Neural cell (in vitro differentiated cells): ENCODE results near the gene IL1A.

Experiments used
- EZH2 ChIP-seq: fragments of 200-600, 300-800 bp; shearing (Covaris generic), sonication (generic); IDR thresholded peaks from 2 replicates; pipeline ENCODE4 v1.6.1; 2014; ENCODE audit warnings: antibody characterized with exemption, low read length, borderline replicate concordance, mild to moderate bottlenecking; ENCODE audit not compliant: insufficient read depth, poor library complexity, severe bottlenecking
- POLR2AphosphoS5 ChIP-seq: IDR thresholded peaks from 2 replicates; pipeline ENCODE4 v1.6.1; 2012

DNA sequence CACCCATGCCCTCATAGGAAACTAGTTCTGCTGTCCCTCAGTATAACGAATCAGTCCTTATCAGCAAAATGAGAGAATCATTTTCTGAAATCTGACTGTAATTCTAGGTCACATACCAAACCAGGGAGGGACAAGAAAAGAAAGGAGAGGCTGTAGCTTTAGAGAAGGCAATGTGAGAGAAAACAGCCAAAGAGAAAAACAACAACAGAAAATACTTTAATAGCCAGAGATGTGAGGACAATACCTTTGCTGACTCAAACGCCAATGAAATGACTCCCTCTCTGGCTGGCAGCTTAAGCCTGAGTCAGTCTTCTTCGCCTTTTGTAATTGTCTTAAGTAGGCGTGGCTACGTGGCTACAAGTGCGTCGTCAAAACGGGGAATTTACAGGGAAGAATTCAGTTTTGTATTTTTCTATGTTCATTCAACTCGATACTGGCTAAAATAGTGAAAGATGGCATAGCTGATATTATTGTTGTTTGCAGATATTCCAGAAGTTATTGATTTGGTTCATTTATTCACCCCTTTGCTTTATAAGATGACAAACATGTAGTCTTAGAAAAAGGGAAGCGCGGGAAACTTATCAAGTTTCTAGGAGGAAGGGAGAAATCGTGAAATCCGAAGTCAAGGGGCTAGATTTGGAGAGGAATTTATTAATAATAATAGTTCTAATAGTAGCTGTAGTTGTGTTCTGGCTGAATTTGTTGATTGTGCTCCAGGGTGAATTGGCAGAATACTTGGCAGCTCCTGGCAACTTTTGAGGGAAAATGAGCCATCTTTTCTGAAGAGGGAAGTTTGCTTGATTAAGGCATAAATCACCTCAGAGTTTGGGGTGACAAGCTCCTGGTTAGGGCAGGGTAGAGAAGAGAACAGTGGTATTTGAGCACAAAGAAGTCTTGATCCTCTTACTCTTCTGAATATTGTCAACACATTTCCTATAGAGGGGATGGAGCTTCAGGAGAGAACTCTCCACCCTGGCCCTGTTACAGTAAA, at the start of gene IL1A:
- TF ChIP-seq EZH2 (no peak), POLR2AphosphoS5 (no peak)
